ENCODE data around the gene SUB1.

SUB1 gene

DNA sequence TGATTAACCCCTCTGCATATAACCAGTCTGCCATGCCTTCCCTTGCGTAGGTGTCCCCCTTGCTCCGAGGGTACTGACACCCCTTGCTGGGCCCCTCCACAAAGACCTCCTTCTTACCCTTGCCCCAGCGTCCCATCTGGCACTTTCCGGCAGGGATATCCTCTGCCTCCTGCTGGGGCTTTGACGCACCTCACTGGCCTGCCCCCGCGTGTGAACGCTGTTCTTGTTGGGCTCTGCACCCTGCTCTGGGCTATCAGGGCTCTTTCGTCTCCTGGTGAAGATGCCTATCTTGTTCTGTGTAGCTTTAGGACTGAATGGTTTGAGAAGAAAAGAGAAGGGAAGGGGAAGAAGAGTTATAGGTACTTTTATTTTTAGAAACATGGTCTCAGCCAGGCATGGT lies 53.0 kb downstream of the SUB1 start:
- TF ChIP-seq, protein P1, sequence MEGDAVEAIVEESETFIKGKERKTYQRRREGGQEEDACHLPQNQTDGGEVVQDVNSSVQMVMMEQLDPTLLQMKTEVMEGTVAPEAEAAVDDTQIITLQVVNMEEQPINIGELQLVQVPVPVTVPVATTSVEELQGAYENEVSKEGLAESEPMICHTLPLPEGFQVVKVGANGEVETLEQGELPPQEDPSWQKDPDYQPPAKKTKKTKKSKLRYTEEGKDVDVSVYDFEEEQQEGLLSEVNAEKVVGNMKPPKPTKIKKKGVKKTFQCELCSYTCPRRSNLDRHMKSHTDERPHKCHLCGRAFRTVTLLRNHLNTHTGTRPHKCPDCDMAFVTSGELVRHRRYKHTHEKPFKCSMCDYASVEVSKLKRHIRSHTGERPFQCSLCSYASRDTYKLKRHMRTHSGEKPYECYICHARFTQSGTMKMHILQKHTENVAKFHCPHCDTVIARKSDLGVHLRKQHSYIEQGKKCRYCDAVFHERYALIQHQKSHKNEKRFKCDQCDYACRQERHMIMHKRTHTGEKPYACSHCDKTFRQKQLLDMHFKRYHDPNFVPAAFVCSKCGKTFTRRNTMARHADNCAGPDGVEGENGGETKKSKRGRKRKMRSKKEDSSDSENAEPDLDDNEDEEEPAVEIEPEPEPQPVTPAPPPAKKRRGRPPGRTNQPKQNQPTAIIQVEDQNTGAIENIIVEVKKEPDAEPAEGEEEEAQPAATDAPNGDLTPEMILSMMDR (conservative IDR thresholded peaks at IDR 0.05; ENCODE audit: low read depth, low read length), result no peak
- Histone ChIP-seq H3K4me1 (ENCODE audit: low read depth, poor library complexity, severe bottlenecking) (no peaks in the 10 kb centered on the region), H3K4me3 (IDR thresholded peaks at IDR 0.05; ENCODE audit: insufficient read depth, low read depth, low read length) (no peak overlapping the region), H4K20me1 (ENCODE audit: insufficient read depth) (no peaks in the 10 kb centered on the region), H3K27me3 (ENCODE audit: insufficient read depth, low read depth) (no peaks in the 10 kb centered on the region), H3K36me3 (ENCODE audit: insufficient read depth) (no peaks in the 10 kb centered on the region), H3K9ac (no peak overlapping the region), H3K27ac (no peak overlapping the region), H2AFZ (ENCODE audit: low read depth) (no peak overlapping the region), H3K79me2 (ENCODE audit: insufficient read depth, low read depth) (no peaks in the 10 kb centered on the region), H3K4me2 (no peak overlapping the region)

DNA sequence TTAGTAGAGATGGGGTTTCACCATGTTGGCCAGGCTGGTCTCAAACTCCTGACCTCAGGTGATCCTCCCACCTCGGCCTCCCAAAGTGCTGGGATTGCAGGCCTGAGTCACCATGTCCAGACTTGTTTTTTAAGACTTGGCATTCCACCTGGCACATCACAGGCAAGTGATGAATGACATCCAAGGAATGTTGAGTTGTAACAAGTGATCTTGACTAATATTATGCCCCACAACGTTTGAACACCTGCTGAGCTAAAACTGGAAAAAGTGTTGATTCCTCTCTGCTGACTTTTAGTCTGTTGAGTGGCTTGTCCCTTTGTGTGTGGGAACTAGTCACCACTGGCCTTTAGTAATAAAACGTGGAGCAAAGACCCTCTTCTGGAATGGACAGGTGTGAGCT lies 54.6 kb downstream of the SUB1 start:
- no peak overlapping the region for H3K27ac ChIP-seq
- no peak overlapping the region for H2AFZ ChIP-seq (ENCODE audit: low read depth)
- H3K4me1 ChIP-seq (ENCODE audit: low read depth, poor library complexity, severe bottlenecking), result no peaks in the 10 kb centered on the region
- H3K4me3 ChIP-seq (IDR thresholded peaks at IDR 0.05; ENCODE audit: insufficient read depth, low read depth, low read length), result no peak overlapping the region
- no peaks in the 10 kb centered on the region for H3K36me3 ChIP-seq (ENCODE audit: insufficient read depth)
- no peak overlapping the region for H3K4me2 ChIP-seq
- TF ChIP-seq, protein P1 (conservative IDR thresholded peaks at IDR 0.05; ENCODE audit: low read depth, low read length), result no peak
- no peaks in the 10 kb centered on the region for H3K79me2 ChIP-seq (ENCODE audit: insufficient read depth, low read depth)
- no peak overlapping the region for H3K9ac ChIP-seq
- no peaks in the 10 kb centered on the region for H4K20me1 ChIP-seq (ENCODE audit: insufficient read depth)
- H3K27me3 ChIP-seq (ENCODE audit: insufficient read depth, low read depth), result no peaks in the 10 kb centered on the region

DNA sequence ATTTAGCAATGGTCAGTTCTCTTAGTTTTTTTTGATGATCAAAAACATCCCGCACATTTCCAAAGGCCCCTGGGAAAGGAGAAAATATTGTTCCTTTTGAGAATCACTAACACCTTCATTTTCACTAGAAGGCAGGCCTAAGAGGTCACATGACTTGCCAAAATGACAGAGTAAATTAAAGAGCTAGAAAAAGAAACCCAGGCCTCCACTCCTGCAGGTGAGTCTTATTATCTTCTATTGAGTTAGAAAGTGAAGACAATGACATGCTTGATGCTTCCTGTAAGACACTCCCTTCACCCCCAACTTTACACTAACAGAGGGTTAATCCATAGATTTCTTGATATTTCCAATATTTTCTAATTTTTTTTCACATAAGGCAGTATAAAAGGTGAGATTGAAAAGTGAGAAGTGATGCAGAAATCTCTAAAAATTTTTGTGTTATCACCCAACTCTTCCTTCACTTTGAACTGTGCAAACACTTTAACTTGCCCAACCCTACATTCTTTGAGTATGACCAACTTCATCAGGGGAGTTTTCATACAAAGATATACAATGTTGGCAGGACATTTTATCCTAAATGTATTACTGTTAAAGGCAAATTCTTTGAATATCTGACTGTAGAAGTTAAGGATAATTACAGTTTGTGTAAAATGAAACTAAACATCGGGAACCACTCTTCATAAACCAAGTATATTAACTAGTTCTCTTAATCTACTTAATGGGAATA lies 57.1 kb downstream of the SUB1 start:
- no peak overlapping the region for H3K4me2 ChIP-seq
- TF ChIP-seq, protein P1 (conservative IDR thresholded peaks at IDR 0.05; ENCODE audit: low read depth, low read length), result no peak
- no peaks in the 10 kb centered on the region for H3K36me3 ChIP-seq (ENCODE audit: insufficient read depth)
- H4K20me1 ChIP-seq (ENCODE audit: insufficient read depth), result no peaks in the 10 kb centered on the region
- no peaks in the 10 kb centered on the region for H3K4me1 ChIP-seq (ENCODE audit: low read depth, poor library complexity, severe bottlenecking)
- H3K27ac ChIP-seq, result no peak overlapping the region
- H2AFZ ChIP-seq (ENCODE audit: low read depth), result no peak overlapping the region
- no peak overlapping the region for H3K9ac ChIP-seq
- H3K27me3 ChIP-seq (ENCODE audit: insufficient read depth, low read depth), result no peaks in the 10 kb centered on the region
- no peaks in the 10 kb centered on the region for H3K79me2 ChIP-seq (ENCODE audit: insufficient read depth, low read depth)
- H3K4me3 ChIP-seq (IDR thresholded peaks at IDR 0.05; ENCODE audit: insufficient read depth, low read depth, low read length), result no peak overlapping the region

DNA sequence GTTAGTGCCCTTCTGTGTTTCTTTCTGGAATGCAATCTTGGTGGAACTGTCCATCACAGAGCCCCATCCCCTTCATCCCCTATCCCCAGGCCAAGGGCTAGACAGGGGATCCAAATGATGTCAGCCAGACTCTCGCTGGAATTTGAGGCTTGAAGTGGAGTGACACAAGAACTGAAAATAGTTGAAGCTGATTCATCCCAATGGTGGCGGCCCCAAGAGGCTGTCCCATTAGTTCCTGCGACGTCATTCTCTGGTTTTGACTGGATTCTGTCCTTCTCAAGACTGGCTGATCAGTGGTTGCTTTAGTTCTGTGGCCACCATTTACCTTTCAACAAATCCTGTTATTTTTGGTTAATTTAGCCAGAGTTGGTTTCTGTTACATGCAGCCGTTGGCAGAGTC lies 59.9 kb downstream of the SUB1 start:
- Histone ChIP-seq H2AFZ (ENCODE audit: low read depth) (no peak overlapping the region), H3K4me3 (IDR thresholded peaks at IDR 0.05; ENCODE audit: insufficient read depth, low read depth, low read length) (no peak overlapping the region), H3K9ac (no peak overlapping the region), H3K27ac (no peak overlapping the region), H3K36me3 (ENCODE audit: insufficient read depth) (no peaks in the 10 kb centered on the region), H4K20me1 (ENCODE audit: insufficient read depth) (no peaks in the 10 kb centered on the region), H3K27me3 (ENCODE audit: insufficient read depth, low read depth) (no peaks in the 10 kb centered on the region), H3K79me2 (ENCODE audit: insufficient read depth, low read depth) (no peaks in the 10 kb centered on the region), H3K4me1 (ENCODE audit: low read depth, poor library complexity, severe bottlenecking) (no peaks in the 10 kb centered on the region), H3K4me2 (no peak overlapping the region)
- TF ChIP-seq, protein P1 (conservative IDR thresholded peaks at IDR 0.05; ENCODE audit: low read depth, low read length), result no peak
